Activated T-cell treated with anti-CD3 and anti-CD28 coated beads, Interleukin-2, amount 50 U/mL, for 4 hours (primary cell): ENCODE results near the gene FAM184B. TPM values are rescaled to one million over a fixed set of nuclear protein-coding genes. Genes with fewer than 3 reads are reported as not detected.

ENCODE experiments used
- ATAC-seq, 2 donors: fragments of 200-7000 bp; cut with Tn5 transposase; one replicate each; pipeline ENCODE4 v1.10.0; 2021
- DNase-seq: peaks from one replicate; pipeline ENCODE4 v3.0.0-alpha.2; 2020
- H3K27me3 Mint-ChIP-seq: one replicate; pipeline ENCODE4 v1.8.0; 2021; ENCODE audit warnings: low read depth, mixed read lengths
- H3K36me3 Mint-ChIP-seq: one replicate; pipeline ENCODE4 v1.8.0; 2022; ENCODE audit warnings: mixed read lengths; ENCODE audit not compliant: insufficient read depth
- H3K4me1 Mint-ChIP-seq: one replicate; pipeline ENCODE4 v1.8.0; 2021; ENCODE audit warnings: low read depth, mixed read lengths
- H3K4me3 Mint-ChIP-seq: one replicate; pipeline ENCODE4 v1.8.0; 2021; ENCODE audit warnings: mild to moderate bottlenecking, moderate library complexity, mixed read lengths
- H3K9me3 Mint-ChIP-seq: one replicate; pipeline ENCODE4 v1.8.0; 2021; ENCODE audit warnings: mixed read lengths
- total RNA-seq, 3 donors: library from RNA; stranded (reverse); gene quantifications; one replicate each; pipeline ENCODE4 v1.2.1, GENCODE V29; 2021

FAM184B gene
- total RNA-seq, 3 donors from 2014 or later = 0.03 TPM; not detected in 1

DNA sequence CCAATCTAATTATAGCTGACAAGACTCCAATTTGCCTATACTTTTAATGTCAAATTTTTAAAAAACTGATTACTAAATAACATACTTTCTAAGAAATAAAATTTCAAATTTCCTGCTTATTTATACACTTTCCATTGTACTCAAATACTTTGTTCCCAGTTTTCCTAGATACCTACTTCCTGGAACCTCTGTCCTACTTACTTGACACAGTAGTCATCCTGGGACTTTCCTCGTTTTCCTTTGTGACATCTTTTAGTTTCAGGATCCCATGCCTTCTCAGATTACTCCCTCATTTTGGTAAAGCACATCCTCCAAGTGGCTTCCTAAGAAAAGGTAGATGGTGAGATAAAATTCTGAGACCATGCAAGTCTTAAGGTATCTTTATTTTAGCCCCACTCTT is 13.3 kb upstream of the FAM184B start:
- H3K9me3 Mint-ChIP-seq = no peaks in the 10 kb centered on the region
- peaks cover 20% of the 10 kb centered on the region for H3K36me3 Mint-ChIP-seq
- ATAC-seq (no peak), DNase-seq (no peak)
- peaks cover 2% of the 10 kb centered on the region for H3K4me1 Mint-ChIP-seq
- H3K4me3 Mint-ChIP-seq = no peak overlapping the region
- H3K27me3 Mint-ChIP-seq = no peaks in the 10 kb centered on the region

DNA sequence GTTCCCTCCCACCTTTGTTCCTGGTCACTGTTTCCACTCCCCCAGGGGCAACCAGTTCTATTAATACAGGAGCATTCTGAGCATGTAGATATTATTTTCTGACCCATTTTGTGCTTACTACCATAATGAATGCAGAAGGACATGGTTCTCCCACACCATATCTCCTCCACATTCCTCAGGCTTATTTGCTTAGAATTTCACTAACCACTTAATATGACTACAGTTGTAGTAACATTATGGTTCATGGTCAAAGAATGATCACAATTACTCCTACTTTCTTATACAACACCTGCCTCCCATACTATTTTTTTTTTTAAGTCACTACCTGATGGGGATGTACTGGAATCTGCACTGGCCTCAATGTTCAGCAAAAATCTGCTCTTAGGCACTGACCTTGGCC is 7.5 kb upstream of the FAM184B start:
- ATAC-seq = no peak
- Mint-ChIP-seq H3K9me3 (no peaks in the 10 kb centered on the region), H3K4me1 (peaks cover 17% of the 10 kb centered on the region), H3K36me3 (peaks cover 26% of the 10 kb centered on the region), H3K4me3 (no peak overlapping the region), H3K27me3 (no peaks in the 10 kb centered on the region)
- no peak for DNase-seq

DNA sequence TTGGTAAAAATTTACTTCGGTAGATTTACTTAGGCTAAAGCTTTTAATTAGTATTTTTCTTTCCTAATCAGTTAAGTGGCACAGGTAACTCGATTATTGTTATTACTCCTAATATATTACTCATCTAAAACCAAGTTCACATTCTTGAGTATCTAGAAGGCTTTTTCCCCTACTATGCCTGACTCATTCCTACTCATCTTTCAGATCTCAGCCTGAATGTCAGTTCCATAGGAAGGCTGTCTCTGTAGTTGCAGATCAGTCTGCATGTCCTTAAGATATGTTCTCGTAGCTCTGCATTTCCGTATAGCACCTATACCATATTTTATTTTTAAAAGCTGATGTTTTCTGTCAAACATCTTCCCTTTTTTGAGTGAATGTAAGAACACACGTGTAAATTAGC is 5.9 kb upstream of the FAM184B start:
- no peak overlapping the region for H3K4me3 Mint-ChIP-seq
- H3K27me3 Mint-ChIP-seq = peaks cover 5% of the 10 kb centered on the region
- peaks cover 17% of the 10 kb centered on the region for H3K36me3 Mint-ChIP-seq
- peaks cover 17% of the 10 kb centered on the region for H3K4me1 Mint-ChIP-seq
- DNase-seq (no peak), ATAC-seq (no peak)
- no peaks in the 10 kb centered on the region for H3K9me3 Mint-ChIP-seq

DNA sequence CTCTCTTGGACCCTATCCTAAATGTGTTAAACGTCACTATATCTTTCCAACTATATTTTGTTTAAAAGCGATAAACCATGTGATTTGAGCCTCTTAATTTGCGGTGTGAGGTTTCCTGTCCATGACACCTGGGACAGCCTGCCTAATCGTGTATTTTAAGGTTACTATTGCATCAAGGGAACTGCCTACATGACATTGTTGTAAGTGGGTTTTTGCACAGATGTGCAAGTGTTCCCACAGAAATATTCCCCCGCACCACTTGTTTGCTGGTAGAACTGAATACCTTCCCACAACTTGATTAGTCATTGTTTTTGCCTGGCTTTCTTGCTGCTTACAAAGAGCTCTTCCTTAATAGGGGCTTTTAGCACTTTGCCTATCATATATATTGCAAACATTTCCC is 5.1 kb upstream of the FAM184B start:
- Mint-ChIP-seq H3K9me3 (no peaks in the 10 kb centered on the region), H3K4me3 (no peak overlapping the region), H3K36me3 (peaks cover 13% of the 10 kb centered on the region), H3K4me1 (peaks cover 24% of the 10 kb centered on the region), H3K27me3 (peaks cover 13% of the 10 kb centered on the region)
- DNase-seq = no peak
- ATAC-seq = no peak

DNA sequence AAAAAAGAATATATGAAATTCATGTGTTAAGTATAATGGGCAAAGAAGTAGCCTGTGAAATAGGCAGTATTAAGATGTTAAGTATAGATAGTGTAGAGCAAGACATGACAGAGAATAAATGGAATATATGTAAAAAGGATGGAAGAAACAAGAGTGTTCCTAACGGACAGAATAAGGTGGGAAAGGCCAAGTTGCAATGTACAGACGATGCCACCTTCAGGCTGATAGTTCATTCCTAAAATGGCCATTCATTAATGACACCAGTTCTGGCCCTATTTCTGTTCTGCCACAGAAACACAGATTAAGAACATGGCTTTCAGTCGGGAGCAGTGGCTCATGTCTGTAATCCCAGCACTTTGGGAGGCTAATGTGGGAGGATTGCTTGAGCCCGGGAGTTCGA is 4.4 kb upstream of the FAM184B start:
- H3K27me3 Mint-ChIP-seq = peaks cover 15% of the 10 kb centered on the region
- peaks cover 11% of the 10 kb centered on the region for H3K36me3 Mint-ChIP-seq
- H3K4me3 Mint-ChIP-seq = no peak overlapping the region
- H3K9me3 Mint-ChIP-seq = no peaks in the 10 kb centered on the region
- DNase-seq = no peak
- H3K4me1 Mint-ChIP-seq = peaks cover 25% of the 10 kb centered on the region
- ATAC-seq = no peak

DNA sequence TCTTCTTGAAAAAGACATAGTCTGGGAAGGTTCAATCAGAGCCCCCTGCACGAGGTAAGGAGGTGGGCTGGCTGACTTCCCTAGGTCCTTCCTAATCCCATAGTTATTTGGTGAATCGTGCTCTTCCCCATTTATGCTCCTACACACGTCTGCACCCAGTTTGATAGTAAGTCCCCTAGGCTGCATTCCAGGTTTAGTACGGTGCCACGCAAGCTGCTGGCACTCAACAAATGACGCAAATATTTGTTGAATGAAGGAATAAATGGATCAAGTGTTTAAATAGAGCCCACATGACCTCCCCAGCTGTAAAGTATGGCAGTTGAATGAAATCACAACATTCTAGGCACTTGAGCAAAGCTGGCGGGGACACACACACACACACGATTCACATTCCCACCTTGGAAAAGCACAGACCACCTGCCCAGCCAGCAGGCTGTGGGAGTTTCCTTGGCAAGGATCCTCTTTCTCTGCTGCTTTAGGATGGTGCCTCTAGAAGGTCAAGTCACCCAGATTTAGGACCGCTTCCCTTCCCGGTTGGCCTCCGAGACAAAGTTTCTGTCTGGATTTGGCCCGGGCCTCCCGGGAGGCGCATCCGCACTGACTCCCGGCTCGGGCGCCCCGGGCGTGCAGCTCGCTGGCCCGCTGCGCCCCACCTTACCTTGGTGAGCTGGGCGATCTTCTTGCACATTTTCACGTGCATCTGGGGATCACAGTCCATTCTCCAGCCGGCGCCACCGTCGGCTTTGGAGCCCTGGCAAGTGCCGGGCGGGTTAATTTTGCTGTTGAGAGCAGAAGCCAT is 721 bp downstream of the FAM184B start:
- Mint-ChIP-seq H3K27me3 (peaks cover 43% of the 10 kb centered on the region), H3K9me3 (no peaks in the 10 kb centered on the region), H3K4me3 (no peak overlapping the region), H3K4me1 (peaks cover 9% of the 10 kb centered on the region), H3K36me3 (no peaks in the 10 kb centered on the region)
- ATAC-seq (peak in 1 of 2 donors; percentile 23), DNase-seq (no peak)

DNA sequence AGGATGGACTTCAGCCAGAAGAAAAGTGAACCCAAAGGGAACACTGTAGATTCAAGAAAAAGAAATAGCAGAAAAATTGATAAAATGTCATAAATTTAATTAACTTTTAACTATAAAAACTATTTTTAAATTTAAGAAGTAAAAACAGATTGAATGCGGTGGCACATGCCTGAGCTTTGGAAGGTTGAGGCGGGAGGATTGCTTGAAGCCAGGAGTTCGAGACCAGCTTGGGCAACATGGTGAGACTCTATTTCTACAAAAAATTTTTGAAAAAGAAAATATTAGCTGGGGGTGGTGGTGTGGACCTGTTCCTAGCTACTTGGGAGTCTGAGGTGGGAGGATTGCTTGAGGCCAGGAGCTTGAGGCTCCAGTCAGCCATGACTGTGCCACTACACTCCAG is 3.0 kb downstream of the FAM184B start:
- no peaks in the 10 kb centered on the region for H3K36me3 Mint-ChIP-seq
- no peak overlapping the region for H3K4me3 Mint-ChIP-seq
- peaks cover 8% of the 10 kb centered on the region for H3K4me1 Mint-ChIP-seq
- no peak for DNase-seq
- peaks cover 43% of the 10 kb centered on the region for H3K27me3 Mint-ChIP-seq
- no peaks in the 10 kb centered on the region for H3K9me3 Mint-ChIP-seq
- ATAC-seq = no peak

DNA sequence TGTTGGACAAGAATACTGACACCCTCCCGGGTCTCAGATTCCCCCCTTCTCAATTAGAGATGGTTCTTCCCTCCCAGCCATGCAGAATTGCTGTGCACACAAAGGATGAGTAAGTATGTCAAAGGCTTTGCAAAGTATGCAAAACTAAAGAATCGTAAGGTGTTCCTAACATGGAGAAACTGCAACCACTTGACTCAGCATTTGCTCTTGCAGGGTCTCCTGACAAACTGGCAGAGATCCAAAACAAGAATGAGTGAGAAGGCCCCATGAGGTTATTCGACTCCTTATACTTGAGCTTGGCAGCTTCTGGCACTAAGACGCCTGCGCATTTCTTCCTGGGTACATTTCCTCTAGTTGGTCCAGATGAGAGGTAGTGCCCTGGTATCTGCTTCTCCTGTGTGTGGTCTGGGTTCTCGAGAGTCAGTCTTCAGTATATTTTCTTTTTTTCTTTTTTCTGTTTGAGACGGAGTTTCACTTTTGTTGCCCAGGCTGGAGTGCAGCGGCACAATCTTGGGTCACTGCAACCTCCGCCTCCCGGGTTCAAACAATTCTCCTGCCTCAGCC is 8.2 kb downstream of the FAM184B start:
- Mint-ChIP-seq H3K27me3 (peaks cover 11% of the 10 kb centered on the region), H3K36me3 (no peaks in the 10 kb centered on the region), H3K4me3 (no peak overlapping the region), H3K9me3 (no peaks in the 10 kb centered on the region), H3K4me1 (no peaks in the 10 kb centered on the region)
- ATAC-seq = no peak
- DNase-seq = no peak

DNA sequence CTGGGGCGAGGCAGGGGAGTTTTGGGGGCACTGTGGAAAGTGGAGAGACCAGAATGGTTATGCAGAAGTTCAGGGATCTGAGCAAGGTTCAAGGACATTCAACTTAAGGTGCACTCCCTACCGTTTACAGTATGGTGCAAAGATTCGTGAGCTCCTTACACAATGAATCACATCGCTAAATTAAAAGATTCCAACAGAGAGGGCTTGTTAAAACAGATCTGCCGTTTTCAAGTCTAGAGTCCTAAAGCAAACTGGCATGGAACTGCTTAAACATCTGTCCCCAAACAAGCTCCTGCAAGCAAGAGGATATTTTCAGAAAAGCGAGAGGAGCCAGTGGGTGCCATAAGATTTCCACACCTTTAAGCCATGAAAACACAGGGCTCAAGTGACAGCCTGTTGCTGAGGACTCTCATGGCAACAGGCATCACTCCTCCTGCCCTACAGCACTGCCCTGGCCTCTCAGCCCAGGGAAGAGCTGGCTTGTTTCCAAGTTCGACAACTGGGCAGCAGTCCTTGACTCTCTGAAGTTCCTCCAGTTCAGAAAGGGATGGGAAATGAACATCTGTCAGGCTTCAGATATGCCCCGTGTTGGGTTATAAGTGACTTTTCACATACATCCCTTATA is 10.0 kb downstream of the FAM184B start:
- H3K4me1 Mint-ChIP-seq = no peaks in the 10 kb centered on the region
- no peaks in the 10 kb centered on the region for H3K9me3 Mint-ChIP-seq
- DNase-seq (no peak), ATAC-seq (no peak)
- peaks cover 7% of the 10 kb centered on the region for H3K27me3 Mint-ChIP-seq
- no peaks in the 10 kb centered on the region for H3K36me3 Mint-ChIP-seq
- H3K4me3 Mint-ChIP-seq = no peak overlapping the region

DNA sequence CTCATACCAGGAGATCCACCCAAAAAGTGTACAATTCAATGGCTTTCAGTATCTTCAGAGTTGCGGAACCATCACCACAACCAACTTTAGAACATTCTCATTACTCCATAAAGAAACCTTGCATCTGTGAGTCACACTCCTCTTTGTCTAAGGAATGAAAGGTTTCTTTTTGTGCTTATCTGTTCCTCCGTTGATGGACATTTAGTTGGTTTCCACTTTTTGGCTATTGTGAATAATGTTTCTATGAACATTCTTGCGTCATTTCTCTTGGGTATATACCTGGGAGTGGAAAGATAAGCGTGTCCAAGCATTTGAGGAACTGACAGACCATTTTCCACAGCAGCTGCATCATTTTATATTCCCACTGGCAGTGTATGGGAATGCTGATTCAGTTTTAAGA is 10.6 kb downstream of the FAM184B start:
- Mint-ChIP-seq H3K9me3 (no peaks in the 10 kb centered on the region), H3K4me3 (no peak overlapping the region), H3K4me1 (no peaks in the 10 kb centered on the region), H3K36me3 (no peaks in the 10 kb centered on the region), H3K27me3 (peaks cover 7% of the 10 kb centered on the region)
- DNase-seq (no peak), ATAC-seq (no peak)

DNA sequence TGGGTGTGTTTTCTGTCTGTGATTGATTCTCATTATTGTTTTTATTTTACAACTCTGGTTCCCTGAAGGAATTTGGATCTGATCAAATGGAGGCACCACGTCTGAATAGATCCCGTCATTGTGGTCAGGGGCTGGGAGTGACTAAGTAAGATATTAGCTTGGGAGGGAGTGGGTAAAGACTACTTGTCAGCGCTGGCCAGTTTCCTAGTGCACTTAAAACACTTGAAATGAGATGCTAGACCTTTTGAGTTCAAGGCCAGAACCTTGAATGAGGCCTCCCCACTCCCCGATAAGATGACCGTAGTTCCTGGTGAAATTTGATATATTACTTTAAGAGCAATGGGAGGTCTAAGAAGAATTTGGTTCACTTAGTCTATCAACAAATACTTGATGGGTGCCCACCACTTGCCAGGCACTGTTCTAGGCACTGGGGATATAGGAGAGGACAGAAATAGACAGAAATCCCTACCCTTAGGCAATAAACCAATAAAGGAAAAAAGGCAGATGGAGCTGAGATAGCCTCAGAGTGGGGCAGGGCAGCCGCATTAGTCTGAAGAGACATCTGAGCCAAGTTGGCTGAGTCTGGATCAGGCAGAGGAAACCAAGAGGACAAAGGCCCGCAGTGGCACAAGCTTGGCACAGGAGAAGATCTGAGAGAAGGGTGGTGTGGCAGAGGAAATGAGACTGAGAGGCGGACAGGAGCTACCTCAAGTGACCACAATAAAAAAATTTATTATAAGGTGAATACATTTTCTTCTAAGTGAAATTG is 11.8 kb downstream of the FAM184B start:
- DNase-seq (no peak), ATAC-seq (no peak)
- Mint-ChIP-seq H3K9me3 (no peaks in the 10 kb centered on the region), H3K4me3 (no peak overlapping the region), H3K27me3 (peaks cover 7% of the 10 kb centered on the region), H3K36me3 (no peaks in the 10 kb centered on the region), H3K4me1 (peaks cover 4% of the 10 kb centered on the region)

DNA sequence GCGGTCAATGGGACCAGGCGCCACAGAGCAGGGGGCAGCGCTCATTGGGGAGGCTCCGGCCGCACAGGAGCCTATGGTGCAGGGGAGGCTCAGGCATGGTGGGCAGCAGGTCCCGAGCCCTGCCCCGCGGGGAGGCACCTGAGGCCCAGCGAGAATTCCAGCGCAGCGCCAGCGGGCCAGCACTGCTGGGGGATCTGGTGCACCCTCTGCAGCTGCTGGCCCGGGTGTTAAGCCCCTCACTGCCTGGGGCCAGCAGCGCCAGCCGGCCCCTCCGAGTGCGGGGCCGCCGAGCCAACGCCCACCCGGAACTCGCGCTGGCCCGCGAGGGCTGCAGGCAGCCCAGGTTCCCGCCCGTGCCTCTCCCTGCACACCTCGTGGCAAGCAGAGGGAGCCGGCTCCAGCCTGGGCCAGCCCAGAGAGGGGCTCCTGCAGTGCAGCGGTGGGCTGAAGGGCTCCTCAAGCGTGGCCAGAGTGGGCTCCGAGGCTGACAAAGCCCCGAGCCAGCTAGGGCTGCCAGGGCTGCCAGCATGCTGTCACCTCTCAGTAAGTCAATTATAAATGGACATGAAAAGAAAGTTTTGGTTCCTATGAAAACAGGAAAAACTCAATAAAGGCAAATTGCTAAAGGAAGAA is 14.5 kb downstream of the FAM184B start:
- no peak for DNase-seq
- Mint-ChIP-seq H3K9me3 (no peaks in the 10 kb centered on the region), H3K36me3 (no peaks in the 10 kb centered on the region), H3K4me3 (no peak overlapping the region), H3K27me3 (peaks cover 7% of the 10 kb centered on the region), H3K4me1 (peaks cover 4% of the 10 kb centered on the region)
- ATAC-seq = no peak

DNA sequence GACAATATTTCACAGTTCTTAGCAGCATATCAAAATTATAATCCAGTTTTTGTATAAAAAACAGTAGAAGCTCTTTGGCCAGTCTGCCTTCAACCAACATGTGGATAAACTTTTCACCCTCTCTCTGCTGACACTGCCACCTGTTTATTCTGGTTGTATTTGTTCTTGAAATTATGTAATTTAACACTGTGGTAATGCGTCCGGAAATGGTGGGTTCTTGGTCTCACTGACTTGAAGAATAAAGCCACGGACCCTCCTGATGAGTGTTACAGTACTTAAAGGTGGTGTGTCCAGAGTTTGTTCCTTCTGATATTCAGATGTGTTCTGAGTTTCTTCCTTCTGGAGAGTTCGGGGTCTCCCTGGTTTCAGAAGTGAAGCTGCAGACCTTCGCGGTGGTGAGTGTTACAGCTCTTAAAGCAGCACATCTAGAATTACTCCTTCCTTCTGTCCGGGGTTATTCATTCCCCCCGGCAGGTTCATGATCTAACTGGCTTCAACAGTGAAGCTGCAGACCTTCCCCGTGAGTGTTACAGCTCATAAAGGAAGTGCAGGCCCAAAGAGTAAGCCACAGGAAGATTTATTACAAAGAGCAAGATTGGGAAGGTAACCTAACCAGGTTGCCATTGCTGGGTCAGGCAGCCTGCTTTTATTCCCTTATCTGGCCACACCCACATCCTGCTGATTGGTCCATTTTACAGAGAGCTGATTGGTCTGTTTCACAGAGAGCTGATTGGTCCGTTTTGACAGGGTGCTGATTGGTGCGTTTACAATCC is 15.7 kb downstream of the FAM184B start:
- H3K4me3 Mint-ChIP-seq = no peak overlapping the region
- peak in 1 of 2 donors; percentile 25 for ATAC-seq
- DNase-seq = no peak
- no peaks in the 10 kb centered on the region for H3K36me3 Mint-ChIP-seq
- H3K9me3 Mint-ChIP-seq = no peaks in the 10 kb centered on the region
- peaks cover 3% of the 10 kb centered on the region for H3K27me3 Mint-ChIP-seq
- peaks cover 4% of the 10 kb centered on the region for H3K4me1 Mint-ChIP-seq
